Measurements from ENCODE around the gene GRPEL2.
A peak's percentile ranks its signal among the peaks of the same experiment; 100 is the strongest.

The GRPEL2 gene

GRCh38 chr5:149355688-149356087 is 10.4 kb downstream of the GRPEL2 start:
- no peak for DNase-seq (ENCODE audit: low read depth in 1 of 2, low spot score in 1 of 2)

DNA sequence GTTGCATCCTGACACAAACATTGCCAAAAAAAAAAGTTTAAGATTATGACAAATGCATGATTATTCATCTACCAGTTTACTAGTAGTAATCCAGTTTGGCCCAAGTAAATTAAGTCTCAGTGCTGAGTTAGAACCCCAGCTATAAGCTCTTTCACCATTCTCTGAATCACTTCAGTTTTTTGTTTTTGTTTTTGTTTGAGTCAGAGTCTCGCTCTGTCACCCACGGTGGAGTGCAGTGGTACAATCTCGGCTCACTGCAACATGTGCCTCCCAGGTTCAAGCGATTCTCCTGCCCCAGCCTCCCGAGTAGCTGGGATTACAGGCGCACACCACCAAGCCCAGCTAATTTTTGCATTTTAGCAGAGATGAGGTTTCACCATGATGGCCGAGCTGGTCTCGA is 11.1 kb downstream of the GRPEL2 start:
- DNase-seq (ENCODE audit: low read depth in 1 of 2, low spot score in 1 of 2) = no peak

DNA sequence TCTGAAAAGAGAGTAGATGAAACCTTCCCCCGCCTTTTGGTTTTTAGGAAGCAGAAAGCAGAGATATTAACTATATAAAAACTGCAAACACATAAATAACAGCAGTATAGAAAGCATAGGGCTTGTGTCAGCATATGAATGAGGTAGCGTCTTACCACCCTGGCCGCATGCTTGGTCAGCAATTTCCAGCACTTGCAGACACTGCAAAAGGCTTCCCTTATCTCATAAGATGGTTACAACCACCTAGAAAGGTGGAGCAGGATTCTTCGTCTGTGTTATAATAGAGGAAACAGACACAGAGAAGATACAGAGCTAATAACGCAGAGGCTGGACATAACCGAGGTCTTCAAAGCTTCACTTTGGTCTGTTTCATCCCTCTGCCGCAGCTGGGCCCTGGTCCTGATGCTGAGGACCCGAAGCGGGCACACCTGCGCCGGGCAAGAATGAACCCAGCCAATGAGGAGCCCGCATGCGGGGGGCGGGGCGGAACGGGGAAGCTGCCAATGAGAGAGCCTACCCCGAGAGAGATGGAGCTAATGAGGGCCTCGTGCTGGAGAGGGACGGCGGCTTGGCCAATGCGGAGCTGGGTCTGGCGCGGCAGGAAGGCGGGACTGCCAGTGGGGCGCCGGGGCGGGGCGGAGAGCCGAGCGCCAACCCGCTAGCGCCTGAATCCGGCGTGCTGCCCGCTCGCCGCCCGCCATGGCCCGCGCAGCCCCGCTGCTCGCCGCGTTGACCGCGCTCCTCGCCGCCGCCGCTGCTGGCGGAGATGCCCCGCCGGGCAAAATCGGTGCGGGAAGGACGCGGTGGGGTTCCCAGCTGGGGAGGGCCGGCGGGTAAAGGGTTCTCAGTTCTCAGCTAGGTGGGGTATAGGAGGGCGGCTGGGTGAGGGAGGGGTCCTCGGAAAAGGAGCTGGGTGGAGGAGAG is 12.3 kb downstream of the GRPEL2 start, which contains the start of gene PCYOX1L:
Gene PCYOX1L, plus strand, starts transcription at position 677 of the 924 bp plus-strand sequence. Its CDS starts 23 bp downstream, at position 700.
- DNase-seq (ENCODE audit: low read depth in 1 of 2, low spot score in 1 of 2) = peak; percentile 94 to 98

DNA sequence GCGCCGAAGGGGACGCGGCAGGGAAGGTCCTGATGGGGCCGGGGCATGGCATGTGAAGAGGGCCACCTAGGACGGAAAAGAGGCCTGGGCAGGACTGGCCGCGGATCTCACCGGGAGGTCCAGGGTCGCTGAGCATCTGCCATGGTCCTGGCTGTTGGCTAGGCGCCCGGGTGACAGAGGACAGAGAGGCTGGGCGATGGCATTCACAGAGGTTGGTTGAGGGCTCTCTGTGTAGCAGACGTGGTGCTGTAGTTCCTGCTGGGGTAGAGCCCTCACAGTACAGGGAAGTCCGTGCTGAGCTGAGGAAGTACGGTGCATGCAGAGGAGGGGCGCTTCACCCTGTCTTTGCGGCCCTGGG is 13.0 kb downstream of the GRPEL2 start:
- DNase-seq (ENCODE audit: low read depth in 1 of 2, low spot score in 1 of 2) = no peak

GRCh38 chr5:149358868-149359495 is 13.7 kb downstream of the GRPEL2 start:
- no peak for DNase-seq (ENCODE audit: low read depth in 1 of 2, low spot score in 1 of 2)

DNA sequence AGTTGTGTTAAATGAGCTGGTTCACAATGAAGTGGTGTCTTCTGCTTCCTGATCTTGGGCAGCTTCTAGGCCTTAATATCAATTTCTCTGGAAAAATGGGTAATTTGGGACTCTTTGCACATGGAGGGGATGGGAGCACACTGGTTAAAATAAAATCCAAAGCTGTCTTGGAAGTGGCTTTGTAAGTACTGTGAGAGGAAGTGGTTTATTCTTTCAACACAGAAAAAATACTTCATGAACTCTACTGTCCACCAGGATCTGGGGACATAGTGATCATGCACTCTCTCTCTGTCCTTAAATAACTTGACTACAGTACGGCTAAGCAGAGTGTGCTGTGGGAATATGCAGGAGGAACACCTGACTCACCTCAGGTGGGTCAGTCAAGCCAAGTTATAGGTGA is 15.0 kb downstream of the GRPEL2 start:
- no peak for DNase-seq (ENCODE audit: low read depth in 1 of 2, low spot score in 1 of 2)

DNA sequence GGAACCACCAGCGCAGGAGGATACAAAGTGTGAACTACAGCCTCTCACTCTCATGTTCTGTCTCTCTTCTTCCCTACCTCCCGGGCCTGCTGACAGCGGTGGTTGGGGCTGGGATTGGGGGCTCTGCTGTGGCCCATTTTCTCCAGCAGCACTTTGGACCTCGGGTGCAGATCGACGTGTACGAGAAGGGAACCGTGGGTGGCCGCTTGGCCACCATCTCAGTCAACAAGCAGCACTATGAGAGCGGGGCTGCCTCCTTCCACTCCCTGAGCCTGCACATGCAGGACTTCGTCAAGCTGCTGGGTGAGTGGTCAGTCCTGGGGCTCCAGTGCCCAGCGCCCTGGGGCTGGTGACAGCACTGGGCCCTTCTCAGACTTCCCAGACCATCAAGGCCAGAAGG is 17.2 kb downstream of the GRPEL2 start:
- no peak for DNase-seq (ENCODE audit: low read depth in 1 of 2, low spot score in 1 of 2)

DNA sequence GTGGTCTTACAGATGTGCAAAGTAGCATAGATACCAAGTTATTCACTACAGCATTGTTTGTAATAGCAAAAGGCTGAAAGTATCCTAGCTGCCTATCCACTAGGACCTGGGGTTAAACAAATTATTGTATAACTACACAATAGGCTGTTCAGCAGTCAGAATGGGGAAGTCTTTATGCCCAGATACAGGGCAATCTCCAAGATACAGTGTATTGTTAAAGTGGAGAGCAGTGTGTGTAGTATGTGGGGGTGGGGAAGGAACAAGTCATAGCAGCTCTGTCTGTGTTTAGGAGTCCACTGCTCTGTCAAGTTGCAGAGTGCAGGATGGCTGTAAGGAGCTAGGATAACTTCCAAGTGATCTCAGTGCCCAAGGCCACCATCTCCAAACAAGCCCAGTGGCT is 18.1 kb downstream of the GRPEL2 start:
- DNase-seq (ENCODE audit: low read depth in 1 of 2, low spot score in 1 of 2) = no peak

- DNase-seq (ENCODE audit: low read depth in 1 of 2, low spot score in 1 of 2) = no peak
Observed at GRCh38 chr5:149363936-149364335, 18.6 kb downstream of the GRPEL2 start.

DNA sequence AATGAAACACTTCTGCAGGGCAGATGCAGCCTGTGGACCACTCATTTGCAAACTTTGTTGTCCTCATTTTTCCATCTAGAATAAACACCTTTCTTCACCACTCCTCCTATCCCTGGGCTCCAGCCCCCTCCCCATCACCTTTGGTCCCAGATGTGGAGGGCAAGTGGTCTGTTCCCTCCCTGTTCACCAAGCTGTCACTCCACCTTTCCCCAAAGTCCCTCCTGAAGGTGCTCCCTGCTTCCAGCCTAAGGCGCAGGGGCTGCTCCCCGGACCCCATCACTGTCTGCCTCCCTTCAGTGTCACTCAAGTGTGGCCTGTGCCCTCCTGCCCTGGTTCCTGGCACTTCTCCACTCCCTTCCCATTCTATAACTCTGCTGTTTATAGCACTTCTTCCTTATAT is 19.4 kb downstream of the GRPEL2 start:
- DNase-seq (ENCODE audit: low read depth in 1 of 2, low spot score in 1 of 2) = no peak

- DNase-seq (ENCODE audit: low read depth in 1 of 2, low spot score in 1 of 2) = no peak
Observed at GRCh38 chr5:149365418-149365817, 20.1 kb downstream of the GRPEL2 start.

- DNase-seq (ENCODE audit: low read depth in 1 of 2, low spot score in 1 of 2) = no peak
Observed at GRCh38 chr5:149366169-149366729, 20.9 kb downstream of the GRPEL2 start.

DNA sequence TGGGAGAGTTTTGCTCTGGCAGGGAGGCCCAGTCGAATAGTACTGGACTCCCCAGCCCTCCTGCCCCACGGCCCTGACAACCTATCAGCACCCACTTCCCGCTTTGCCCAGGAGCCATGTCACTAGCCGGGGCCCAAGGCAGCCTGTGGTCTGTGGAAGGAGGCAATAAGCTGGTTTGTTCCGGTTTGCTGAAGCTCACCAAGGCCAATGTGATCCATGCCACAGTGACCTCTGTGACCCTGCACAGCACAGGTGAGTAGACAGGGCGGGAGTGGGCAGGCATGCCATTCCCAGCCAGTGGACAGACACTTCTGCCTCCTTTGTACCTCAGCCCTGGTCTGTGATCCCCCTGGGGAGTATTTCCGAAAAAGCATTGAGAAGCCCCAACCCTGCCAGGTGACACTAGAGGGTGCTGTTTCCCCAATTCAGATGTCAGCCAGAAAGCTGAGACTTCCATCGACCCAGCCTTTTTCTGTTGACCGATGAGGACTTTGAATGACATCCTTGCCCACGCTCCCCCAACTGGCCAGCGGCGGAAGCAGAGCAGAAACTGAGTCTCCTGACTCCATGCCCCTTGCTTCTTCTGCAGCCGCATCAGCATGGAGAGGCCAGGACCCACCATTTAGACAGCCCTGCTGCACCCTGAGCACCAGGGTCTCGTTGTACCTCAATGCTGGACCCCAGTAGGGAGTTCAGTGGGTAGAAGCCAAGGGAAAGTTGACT is 22.1 kb downstream of the GRPEL2 start:
- DNase-seq (ENCODE audit: low read depth in 1 of 2, low spot score in 1 of 2) = peak; percentile 17 to 30

- DNase-seq (ENCODE audit: low read depth in 1 of 2, low spot score in 1 of 2) = no peak
Observed at GRCh38 chr5:149367972-149368645, 22.8 kb downstream of the GRPEL2 start.

- DNase-seq (ENCODE audit: low read depth in 1 of 2, low spot score in 1 of 2) = no peak
Observed at GRCh38 chr5:149370878-149371277, 25.6 kb downstream of the GRPEL2 start.

DNA sequence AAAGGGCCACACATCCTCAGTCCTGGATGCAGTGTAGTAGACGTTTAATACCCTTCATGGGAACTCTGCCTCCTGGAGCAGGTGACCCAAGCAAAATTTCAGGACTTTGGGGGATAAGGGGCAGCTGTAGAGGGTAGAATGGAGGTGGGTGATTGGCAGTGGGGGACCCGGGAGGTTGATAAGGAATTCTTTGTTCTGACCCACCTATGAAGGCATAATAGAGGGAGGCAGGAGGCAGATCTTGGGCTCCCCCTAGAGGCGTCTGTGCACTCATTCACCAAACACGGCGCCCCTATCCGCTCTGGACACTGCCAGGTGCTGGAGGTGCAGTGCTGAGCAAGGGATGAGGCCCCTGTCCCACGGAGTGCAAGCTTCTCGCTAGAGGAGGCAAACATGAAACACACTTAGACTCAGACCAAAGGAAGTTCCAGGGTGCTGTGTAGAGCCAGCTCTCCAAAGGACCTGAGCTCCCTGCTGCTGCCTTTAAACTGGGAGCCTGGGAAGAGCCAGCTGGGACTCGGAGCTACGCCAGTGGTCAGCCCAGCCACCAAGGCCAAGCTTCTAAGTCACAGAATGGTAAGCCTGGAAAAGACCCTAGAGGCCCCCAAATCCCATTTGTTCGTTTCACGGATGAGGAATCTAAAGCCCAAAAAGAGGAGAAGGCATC is 26.1 kb downstream of the GRPEL2 start:
- DNase-seq (ENCODE audit: low read depth in 1 of 2, low spot score in 1 of 2) = peak; percentile 42 to 45

DNA sequence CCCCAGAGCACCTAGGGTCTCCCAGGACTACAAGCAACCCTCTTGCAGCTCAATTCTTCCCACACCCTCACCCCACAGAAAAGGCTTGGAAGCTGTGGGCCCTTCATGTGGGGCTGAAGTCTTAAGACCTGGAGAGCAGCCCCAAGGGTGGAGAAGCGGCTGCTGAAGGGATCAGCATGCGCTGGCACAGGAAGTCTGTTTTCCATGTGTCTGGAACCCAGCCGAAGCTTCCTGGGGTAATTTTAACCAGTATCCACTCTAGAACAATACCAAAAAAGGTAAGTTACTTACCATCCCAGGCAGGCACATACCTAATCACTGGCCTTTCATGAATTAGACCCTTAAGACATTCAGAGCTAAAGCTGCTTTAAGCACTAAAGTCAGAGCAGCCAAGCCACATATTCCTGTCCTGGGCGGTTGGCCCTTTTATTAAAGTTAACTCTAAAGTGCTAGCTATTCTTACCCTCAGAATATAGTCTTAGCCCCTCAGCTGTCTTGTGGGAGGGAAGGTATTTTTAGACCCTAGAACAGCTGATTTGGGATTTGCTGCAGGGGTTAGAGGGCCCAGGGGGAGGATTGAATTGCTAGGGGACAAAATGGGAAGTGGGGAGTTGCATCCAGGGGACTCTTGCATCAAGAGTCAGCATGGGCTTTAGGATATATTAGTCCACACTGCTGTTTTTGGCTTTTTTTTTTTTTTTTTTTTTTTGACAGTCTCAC is 26.9 kb downstream of the GRPEL2 start:
- DNase-seq (ENCODE audit: low read depth in 1 of 2, low spot score in 1 of 2) = no peak

DNA sequence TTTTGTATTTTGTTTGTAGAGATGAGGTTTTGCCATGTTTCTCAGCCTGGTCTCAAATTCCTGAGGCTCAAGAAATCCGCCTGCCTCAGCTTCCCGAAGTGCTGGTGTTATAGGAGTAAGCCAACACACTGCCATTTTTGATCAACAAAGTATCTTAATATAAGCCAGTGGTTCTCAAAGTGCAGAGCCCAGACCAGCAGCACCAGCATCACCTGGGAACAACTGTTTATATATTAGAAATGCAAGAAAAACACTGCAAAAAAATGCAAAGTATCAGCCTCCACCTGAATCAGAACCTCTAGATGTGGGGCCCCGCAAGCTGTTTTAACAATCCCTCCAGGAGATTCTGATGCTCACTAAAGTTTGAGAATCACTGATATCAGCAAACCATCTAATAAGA is 27.6 kb downstream of the GRPEL2 start:
- no peak for DNase-seq (ENCODE audit: low read depth in 1 of 2, low spot score in 1 of 2)

DNA sequence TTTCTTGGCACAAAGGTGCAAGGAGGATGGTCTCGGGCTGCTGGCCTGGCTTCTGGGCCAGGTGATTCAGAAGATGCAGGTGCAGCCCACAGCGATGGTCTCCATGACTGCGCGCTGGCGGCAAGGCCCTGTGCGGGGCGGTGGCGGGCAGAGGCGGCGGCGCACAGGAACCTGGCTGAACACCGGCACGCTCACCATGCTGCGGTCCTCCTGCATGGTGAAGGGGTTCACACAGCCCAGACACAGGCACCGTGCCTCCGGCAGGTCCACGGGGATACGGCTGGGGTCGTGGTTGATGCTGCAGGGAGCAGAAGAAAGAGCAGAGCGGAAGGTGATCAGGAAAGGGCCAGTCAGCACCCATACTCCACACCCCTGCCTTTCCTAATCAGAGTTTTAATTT is 29.0 kb downstream of the GRPEL2 start:
- no peak for DNase-seq (ENCODE audit: low read depth in 1 of 2, low spot score in 1 of 2)

GRCh38 chr5:149374801-149375200 is 29.5 kb downstream of the GRPEL2 start:
- DNase-seq (ENCODE audit: low read depth in 1 of 2, low spot score in 1 of 2) = no peak
